GM19397 (cell line): ENCODE data around the gene NOP56.

Experiments
- ATAC-seq: cut with Tn5 transposase; IDR thresholded peaks from one replicate; pipeline ENCODE4 v1.9.1; 2021; ENCODE audit warnings: mild to moderate bottlenecking, moderate library complexity; ENCODE audit not compliant: unreplicated experiment

The NOP56 gene

DNA sequence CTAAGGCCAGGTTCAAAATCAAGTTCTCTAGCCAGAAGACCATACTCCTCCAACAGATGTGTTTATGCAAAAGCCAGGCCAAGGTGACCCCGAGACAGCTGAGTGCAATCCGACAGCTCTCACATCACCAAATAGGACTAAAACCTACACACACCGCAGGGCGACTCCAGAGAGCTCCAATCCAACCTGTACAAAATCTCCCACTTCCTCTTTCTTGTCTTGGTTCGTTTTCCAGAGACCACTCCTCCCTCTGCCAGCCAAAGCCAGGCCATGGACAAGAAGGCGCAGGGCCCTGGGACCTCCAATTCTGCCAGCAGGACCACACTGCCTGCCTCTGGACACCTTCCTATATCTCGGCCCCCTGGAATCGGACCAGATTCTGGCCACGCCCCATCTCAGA, 11.5 kb upstream of the NOP56 start:
- ATAC-seq = no peak

DNA sequence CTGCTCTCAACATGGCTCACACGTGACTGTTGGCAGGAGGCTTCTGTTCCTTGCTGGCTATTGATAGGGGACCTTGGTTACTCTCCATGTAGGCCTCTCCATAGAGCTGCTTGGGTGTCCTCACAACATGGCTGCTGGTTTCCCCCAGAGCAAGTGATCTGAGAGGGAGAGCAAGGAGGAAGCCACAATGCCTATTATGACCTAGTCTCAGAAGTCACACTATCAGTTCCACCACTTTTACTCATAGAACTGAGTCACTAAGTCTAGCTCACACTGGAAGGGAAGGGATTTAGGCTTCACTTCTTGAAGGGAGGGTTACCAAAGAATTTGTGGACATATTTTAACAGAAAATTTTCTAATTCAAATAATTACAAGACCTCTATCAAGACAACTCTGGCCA, 8.7 kb upstream of the NOP56 start:
- no peak for ATAC-seq

GRCh38 chr20:2652724-2653555, 508 bp downstream of the NOP56 start:
- ATAC-seq = peak; percentile 45

DNA sequence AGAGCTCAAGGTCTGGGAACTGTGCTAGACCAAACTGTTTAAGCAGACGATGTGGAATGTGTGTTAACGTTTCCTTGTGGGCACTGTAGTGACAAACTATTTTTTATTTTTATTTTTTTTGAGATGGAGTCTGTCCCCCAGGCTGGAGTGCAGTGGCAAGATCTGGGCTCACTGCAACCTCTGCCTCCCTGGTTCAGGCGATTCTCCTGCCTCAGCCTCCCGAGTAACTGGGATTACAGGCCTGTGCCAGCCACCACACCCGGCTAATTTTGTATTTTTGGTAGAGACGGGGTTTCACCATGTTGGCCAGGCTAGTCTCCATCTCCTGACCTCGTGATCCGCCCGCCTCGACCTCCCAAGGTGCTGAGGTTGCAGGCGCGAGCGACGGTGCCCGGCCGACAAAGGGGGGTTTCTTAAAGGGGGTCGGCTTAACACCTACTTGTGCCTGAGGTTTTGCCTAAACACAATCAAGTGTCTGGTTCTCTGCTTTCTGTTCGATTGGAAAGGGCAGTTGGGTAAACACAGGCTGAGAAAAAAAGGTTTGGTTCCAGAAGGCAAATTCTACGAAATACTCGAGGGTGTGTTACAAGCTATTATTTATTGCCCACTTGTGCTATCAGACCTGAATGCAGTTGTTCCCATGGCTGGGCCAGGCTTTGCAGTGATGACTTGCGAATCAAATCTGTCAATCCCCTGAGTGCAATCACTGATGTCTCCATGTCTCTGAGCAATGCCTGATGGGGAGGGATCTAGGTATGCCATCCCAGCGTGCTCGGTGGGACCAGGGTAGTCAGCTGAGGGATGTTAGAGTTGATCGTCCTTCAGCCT, 1.3 kb downstream of the NOP56 start:
- ATAC-seq = no peak

- no peak for ATAC-seq
Measured at GRCh38 chr20:2654384-2654822, 2.0 kb downstream of the NOP56 start.

- ATAC-seq = no peak
Measured at GRCh38 chr20:2654831-2655230, 2.4 kb downstream of the NOP56 start.

DNA sequence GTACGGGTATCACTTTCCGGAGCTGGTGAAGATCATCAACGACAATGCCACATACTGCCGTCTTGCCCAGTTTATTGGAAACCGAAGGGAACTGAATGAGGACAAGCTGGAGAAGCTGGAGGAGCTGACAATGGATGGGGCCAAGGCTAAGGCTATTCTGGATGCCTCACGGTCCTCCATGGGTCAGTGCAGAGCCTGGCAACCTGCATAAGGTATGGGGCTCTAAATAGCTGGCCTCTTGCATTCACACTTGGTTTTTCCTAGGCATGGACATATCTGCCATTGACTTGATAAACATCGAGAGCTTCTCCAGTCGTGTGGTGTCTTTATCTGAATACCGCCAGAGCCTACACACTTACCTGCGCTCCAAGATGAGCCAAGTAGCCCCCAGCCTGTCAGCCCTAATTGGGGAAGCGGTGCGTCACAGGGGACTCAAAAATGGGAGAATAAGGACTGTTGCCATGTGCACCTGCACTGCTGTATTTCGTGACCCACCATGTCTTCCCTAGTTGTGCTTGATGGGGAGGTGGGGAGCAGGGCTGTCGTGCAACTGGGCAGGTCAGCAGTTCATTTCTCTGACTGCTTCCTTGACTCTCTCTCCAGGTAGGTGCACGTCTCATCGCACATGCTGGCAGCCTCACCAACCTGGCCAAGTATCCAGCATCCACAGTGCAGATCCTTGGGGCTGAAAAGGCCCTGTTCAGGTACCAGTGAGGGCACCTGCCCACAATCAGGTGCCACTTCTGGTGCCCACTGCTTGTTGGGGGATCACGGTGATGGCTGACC, 3.1 kb downstream of the NOP56 start:
- no peak for ATAC-seq

DNA sequence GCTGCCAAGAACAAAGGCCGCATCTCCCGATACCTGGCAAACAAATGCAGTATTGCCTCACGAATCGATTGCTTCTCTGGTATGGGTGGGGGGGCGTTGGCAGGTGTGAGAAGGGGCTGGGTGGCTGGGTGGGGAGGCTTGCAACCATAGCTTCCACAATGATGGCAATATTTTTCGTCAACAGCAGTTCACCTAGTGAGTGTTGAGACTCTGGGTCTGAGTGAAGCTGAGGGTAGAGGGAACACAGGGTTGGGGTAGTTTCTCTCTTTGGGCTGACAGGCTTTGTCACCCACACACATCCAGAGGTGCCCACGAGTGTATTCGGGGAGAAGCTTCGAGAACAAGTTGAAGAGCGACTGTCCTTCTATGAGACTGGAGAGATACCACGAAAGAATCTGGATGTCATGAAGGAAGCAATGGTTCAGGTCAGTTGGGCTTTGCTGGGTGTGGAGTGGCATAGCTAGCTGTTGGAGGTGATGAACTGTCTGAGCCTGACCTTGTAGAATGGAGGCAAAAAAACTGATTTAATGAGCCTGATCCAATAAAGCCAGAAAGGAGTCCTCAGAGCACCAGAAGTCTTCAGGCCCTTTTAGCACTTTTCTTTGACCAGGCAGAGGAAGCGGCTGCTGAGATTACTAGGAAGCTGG, 4.2 kb downstream of the NOP56 start:
- ATAC-seq = no peak

DNA sequence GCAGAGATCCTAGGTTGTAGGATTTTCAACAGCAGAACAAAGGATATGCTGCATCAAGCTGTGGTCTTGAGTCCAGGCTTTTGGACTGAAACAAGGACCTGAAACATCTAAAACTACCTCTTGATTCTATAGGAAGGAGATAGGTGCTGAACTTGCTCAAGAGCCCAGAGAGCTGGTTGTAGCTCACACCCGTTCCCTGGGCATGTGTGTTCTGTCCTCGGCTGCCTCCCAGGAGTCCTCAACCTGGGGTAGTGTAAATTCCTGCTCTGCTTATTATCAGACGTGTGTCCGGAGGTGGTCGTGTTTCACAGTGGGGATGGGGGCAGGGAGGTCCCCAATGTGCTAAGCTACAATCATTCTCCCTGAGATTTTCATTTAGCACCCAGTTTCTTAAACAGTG, 4.8 kb downstream of the NOP56 start:
- ATAC-seq = no peak

- no peak for ATAC-seq
Measured at GRCh38 chr20:2657674-2658073, 5.2 kb downstream of the NOP56 start.

DNA sequence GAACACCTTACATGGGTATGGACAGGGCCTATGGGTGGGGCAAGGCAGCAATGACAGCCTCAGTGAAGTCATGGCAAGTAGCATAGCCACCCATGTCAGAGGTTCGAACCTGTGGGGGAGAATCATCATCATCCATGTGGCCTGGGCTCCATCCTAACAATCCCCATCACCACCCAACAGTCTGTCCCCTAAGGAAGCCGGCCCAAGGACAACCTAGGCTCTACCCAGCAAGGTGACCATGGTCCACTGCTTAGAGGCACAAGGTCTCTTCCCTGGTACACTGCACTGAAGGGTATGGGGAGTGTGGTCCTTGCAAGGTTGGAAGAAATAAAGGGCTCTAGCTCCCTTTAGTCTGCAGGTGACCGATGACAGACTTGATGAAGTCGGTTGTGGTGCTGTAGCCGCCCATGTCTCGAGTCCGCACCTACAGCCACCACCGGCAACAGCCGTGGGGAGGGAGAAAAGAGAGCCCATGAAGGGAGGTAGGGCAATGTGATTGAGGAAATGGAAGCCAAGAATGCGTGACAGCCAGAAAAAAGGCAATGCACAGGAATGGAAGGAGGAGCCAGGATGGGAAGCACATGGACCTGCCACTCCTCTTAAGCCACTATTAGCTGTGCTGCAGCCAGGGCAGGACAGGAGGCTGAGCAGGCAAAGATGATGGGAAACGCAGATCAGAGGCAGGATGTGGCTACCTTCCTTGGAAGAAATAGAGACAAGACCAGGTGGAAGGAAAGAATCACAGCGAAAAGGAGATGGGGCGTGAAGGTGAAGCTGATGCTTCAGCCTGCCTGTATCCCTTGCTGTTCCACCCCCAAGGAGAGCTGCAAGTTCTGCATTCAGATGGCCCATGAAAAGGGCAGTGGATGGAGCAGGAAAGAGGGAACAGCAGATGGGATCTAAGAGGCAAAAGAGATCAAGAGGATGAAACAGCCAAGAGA, 6.3 kb downstream of the NOP56 start:
- no peak for ATAC-seq

GRCh38 chr20:2659547-2659946, 7.1 kb downstream of the NOP56 start:
- no peak for ATAC-seq

DNA sequence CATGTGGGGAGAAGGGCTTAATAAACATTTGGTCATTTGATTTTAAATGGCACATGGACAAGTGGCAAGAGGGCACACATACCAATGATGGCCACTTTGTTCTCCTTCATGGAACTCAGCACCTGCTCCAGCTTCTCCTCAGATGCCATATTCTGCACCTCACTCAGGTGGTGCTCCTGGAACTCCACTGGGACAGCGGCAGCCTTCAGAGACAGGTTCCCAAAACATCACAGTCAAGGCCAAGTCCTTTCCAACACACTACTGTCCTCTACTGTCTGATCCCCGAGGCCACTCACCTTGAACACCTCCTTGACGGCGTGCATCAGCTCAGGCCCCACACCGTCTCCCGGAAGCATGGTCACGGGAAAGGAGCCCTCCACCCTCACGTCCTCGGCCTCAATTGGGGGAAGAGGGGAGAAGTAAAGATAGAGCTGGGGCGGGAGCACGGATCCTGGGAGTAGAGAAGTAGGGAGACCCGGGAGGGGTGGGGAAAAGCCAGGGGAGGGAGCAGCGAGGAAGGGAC, 11.0 kb downstream of the NOP56 start:
- ATAC-seq = no peak

DNA sequence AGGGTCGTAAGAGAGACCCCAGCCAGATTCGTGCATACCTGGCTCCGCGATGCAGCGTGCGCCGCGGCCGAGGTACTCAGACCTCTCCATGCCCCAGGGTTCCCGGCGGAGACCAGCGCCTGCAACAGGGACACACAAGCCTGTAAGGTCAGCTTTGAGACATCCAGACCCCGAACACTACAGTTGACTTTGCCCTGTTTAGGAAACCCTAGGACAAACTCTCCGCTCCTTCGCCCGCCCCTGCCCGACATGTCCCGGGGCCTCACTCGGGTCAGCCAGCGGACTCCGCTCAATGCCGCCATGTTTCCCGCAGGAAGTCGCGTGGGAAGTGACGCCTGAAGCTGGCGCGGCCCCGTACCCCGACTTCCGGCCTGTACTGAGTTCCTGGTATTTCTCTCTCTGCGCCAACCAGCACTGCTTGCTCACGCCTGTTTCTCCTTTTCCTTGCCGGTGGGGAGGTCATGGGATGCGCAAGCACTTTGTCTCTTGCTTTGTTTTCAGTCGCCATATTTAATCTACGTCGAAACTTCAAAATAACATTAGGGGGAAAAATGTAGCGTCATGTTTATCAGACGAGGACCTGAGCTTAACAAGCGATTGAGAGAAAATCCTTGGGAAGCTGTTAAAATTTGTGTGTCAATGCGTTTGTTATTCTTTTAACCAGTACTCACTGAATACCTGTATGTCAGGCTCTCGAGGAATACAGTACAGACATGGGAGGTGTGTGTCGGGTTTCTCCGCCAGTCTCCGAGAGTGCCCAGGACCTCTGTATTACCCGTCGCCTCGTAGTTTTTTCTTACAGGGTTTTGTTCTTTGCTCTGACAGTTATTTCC, 11.7 kb downstream of the NOP56 start, which contains the start of gene IDH3B:
Gene IDH3B (minus strand): TSS at position 330 of the 833 bp plus-strand sequence. CDS start 28 bp downstream, at position 302.
- peak; percentile 82 for ATAC-seq

DNA sequence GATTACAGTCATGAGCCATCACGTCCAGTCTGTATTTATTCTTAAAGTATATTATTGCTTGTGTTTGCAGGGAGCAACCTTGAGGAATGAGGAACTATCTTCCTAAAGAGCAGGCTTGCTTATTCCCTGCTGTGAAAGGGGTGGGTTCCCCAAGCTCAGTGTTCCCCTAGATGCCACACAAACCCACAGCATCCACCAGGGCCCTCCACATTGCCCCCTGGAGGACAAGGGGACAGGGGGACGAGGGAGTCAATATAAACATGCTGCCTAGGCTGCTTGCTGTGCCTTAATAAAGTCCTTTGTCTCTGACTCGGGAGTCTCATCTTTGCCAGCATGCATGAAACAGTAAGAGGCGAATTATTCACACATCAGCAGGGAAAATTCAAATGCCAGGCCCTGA, 19.5 kb downstream of the NOP56 start:
- ATAC-seq = no peak

DNA sequence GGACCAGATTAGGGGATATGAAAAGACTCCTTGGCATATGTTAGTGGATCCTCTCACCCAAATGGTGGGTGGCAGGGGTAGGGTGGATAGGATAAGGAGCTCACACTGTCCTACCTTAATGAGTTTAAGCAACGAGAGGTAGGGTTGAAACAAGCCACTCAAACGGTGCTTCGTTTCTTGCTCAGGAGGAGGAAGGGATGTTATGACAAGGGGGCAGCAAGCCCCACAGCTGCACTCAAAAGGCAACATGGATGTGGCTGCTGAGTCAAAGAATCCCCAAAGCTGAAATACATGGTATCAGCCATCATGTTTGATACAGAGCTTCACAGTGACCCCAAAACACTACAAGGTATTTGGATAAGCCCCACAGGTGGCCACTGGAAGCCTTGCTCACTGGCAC, 20.0 kb downstream of the NOP56 start:
- ATAC-seq = no peak

DNA sequence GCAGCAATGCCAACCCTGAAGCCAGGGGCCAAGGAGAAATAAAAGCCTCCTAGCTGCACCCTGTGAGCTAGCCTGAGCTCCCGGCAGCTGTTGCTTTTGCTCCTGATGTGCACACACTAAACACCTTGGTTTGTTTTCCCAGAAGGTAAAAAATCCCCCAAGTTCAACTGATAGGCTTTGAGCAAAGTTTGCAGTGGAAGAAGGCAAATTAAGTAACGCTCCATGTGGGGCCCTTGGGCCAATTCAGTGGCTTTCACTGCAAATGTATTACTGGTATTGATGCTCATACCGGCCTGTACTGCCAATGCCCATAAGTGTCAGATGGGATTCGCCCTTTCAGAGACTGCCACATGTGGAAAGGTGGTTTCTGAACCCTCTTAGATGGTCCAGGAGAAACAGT, 21.0 kb downstream of the NOP56 start:
- no peak for ATAC-seq

DNA sequence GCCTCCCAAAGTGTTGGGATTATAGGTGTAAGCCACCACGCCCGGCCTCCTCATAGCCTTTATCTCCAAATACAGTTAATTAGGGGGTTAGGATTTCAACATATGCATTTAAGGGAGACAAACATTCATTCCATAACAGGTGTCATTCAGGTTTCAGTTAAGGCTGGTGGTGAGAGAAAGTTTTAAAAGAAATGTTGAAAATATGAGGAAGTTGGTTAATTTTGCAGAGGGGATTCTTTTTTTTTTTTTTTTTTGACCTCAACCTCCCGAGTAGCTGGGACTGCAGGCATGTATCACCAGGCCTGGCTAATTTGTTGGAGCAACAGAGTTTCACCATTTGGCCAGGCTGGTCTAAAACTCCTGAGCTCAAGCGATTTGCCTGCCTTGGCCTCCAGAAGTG, 27.6 kb downstream of the NOP56 start:
- no peak for ATAC-seq
